ENCODE measurements around the gene GRK3.

DNA sequence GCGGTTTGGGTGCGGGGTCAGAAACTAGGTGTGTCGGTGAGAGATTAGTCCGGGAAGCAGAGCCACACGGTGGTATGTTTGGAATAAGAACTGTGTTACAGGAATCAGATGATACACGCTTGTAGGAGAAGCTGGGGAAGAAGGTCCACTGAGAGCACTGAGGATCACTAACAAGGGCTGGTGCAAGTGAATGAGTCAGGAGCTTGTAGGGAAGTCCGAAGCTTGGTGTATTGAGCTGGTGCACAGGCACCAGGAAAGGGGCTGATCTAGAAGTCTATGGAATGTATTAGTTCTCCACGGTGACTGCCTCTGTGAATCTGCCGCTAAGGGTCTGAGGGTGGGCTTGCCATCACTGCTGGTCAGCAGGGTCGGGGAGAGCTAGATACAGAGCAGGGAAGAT, 18.8 kb upstream of the GRK3 start:
- TF ChIP-seq, protein P1, sequence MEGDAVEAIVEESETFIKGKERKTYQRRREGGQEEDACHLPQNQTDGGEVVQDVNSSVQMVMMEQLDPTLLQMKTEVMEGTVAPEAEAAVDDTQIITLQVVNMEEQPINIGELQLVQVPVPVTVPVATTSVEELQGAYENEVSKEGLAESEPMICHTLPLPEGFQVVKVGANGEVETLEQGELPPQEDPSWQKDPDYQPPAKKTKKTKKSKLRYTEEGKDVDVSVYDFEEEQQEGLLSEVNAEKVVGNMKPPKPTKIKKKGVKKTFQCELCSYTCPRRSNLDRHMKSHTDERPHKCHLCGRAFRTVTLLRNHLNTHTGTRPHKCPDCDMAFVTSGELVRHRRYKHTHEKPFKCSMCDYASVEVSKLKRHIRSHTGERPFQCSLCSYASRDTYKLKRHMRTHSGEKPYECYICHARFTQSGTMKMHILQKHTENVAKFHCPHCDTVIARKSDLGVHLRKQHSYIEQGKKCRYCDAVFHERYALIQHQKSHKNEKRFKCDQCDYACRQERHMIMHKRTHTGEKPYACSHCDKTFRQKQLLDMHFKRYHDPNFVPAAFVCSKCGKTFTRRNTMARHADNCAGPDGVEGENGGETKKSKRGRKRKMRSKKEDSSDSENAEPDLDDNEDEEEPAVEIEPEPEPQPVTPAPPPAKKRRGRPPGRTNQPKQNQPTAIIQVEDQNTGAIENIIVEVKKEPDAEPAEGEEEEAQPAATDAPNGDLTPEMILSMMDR (conservative IDR thresholded peaks at IDR 0.05; ENCODE audit: low read depth, low read length) = no peak
- TF ChIP-seq EZH2 (IDR thresholded peaks at IDR 0.05; ENCODE audit: borderline replicate concordance, low read depth, low read length, poor library complexity, severe bottlenecking) = no peak

All from A673 (cell line).